CD4-positive, alpha-beta T cell treated with Interleukin-6 at 100 ng/mL for 8 hours (primary cell): Measurements from ENCODE around the gene OR10G8.

Experiments used
- DNase-seq: peaks from one replicate; pipeline ENCODE4 v3.0.0-alpha.2; 2020; ENCODE audit warnings: mixed read lengths, low spot score

Gene OR10G8

DNA sequence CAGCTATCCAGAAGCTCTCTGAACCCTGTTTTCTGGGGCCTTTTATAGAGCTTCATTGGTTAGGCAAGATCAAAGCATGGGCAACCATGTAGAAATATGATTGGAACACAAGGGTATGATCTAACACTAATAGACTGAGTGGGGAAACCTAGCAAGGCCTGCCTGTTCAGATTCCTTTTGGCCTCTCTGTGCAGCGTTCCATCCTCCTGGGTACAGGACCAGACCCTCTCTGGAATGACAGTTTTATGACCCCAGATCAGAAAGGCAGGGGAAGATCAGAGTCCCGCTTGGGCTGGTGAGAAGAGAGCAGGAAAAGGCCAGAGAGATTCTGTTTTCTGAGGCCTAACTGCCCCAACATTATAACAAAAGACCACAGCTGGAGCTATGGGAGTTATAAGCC, 52.0 kb downstream of the OR10G8 start:
- no peak for DNase-seq

DNA sequence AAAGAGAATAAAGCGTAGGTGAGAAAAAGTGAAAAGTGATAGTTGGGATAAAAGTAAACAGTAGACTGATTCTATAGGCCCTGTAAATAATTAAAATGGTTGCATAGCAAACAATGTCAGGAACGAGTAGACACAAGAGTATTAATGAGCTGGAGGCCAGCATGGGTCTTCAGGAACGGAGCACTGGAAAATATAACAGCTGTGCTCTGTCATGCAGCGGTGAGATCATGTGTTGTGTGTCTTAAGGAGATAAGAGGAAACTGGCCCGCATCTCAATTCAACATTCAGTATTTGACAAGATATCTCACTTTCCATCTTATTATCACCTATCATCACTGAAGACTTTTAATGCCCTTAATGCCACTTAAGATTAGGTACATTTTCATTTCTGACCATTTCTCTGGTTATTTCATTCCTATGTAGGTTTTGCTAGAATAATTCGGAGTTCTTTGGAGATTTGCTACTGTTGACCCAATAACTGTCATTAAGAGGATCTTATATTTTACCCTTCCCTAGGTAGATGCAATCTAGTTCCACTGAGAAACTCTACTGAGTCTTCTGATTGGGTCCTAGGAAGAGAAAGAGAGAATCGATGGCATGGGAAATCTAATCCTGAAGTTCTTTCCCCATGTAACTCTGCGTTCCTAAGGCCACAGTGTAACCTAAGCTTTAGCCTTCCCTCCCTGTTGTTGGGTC, 53.2 kb downstream of the OR10G8 start:
- DNase-seq, result no peak
